ENCODE results near the gene LGALS7.
"Not testable (repeated sequence)": the region's sequence is repeated elsewhere in the genome, so short reads cannot be mapped to it uniquely, and the experiment has no call there.

LGALS7 gene

GRCh38 chr19:38759590-38760003, 13.7 kb downstream of the LGALS7 start:
- TF ChIP-seq, protein P1, sequence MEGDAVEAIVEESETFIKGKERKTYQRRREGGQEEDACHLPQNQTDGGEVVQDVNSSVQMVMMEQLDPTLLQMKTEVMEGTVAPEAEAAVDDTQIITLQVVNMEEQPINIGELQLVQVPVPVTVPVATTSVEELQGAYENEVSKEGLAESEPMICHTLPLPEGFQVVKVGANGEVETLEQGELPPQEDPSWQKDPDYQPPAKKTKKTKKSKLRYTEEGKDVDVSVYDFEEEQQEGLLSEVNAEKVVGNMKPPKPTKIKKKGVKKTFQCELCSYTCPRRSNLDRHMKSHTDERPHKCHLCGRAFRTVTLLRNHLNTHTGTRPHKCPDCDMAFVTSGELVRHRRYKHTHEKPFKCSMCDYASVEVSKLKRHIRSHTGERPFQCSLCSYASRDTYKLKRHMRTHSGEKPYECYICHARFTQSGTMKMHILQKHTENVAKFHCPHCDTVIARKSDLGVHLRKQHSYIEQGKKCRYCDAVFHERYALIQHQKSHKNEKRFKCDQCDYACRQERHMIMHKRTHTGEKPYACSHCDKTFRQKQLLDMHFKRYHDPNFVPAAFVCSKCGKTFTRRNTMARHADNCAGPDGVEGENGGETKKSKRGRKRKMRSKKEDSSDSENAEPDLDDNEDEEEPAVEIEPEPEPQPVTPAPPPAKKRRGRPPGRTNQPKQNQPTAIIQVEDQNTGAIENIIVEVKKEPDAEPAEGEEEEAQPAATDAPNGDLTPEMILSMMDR (IDR thresholded peaks at IDR 0.05; ENCODE audit: control insufficient read depth, extremely low read depth, insufficient read depth), result no peak

GRCh38 chr19:38754196-38754595, 19.1 kb downstream of the LGALS7 start:
- not testable (repeated sequence) for H3K4me3 ChIP-seq (ENCODE audit: low read depth, low read length); DNase-seq (ENCODE audit: low read depth)

More at GRCh38 chr19:38759590-38760003, 13.7 kb downstream of the LGALS7 start:
- DNase-seq (ENCODE audit: low read depth), result no peak
- no peak overlapping the region for H3K4me3 ChIP-seq (ENCODE audit: low read depth, low read length)

DNA sequence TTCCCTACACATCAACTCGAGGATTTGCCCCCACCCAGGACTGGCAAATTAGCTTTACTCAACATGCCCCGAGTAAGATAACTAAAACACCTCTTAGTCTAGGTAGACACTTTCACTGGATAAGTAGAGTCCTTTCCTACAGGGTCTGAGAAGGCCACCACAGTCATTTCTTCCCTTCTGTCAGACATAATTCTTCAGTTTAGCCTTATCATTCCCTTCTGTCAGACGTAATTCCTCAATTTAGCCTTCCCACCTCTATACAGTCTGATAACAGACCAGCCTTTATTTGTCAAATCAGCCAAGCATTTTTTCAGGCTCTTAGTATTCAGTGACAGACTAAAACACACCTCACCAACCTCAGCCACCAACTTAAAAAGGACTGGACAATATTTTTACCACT, 19.5 kb downstream of the LGALS7 start:
- not testable (repeated sequence) for H3K4me3 ChIP-seq (ENCODE audit: low read depth, low read length); DNase-seq (ENCODE audit: low read depth)

GRCh38 chr19:38745316-38745715, 28.0 kb downstream of the LGALS7 start:
- no peak for DNase-seq (ENCODE audit: low read depth)
- no peak overlapping the region for H3K4me3 ChIP-seq (ENCODE audit: low read depth, low read length)

DNA sequence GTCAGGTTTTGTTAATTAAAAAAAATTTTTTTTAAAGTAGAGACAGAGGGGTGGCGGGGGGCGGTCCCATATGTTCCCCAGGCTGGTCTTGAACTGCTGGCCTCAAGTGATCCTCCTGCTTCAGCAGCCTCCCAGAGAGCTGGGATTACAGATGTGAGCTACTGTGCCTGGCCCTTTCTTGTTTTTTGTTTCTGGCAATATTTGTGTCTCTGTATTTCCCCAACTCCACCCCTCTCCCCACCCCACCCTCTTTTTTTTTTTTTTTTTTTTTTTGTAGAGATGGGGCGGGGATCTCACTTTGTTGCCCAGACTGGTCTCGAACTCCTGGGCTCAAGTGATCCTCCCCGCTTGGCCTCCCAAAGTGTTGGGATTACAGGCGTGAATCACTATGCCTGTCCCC, 28.4 kb downstream of the LGALS7 start:
- H3K4me3 ChIP-seq (ENCODE audit: low read depth, low read length), result no peak overlapping the region
- DNase-seq (ENCODE audit: low read depth), result no peak
- TF ChIP-seq, protein P1 (IDR thresholded peaks at IDR 0.05; ENCODE audit: control insufficient read depth, extremely low read depth, insufficient read depth), result no peak

More at GRCh38 chr19:38745316-38745715, 28.0 kb downstream of the LGALS7 start:
- TF ChIP-seq, protein P1 (IDR thresholded peaks at IDR 0.05; ENCODE audit: control insufficient read depth, extremely low read depth, insufficient read depth), result no peak

GRCh38 chr19:38744298-38744681, 29.0 kb downstream of the LGALS7 start, which contains the start of gene CAPN12:
Gene CAPN12, minus strand, starts transcription at chr19:38744474. Its CDS starts 309 bp downstream, at chr19:38744165.
- no peak for DNase-seq (ENCODE audit: low read depth)

DNA sequence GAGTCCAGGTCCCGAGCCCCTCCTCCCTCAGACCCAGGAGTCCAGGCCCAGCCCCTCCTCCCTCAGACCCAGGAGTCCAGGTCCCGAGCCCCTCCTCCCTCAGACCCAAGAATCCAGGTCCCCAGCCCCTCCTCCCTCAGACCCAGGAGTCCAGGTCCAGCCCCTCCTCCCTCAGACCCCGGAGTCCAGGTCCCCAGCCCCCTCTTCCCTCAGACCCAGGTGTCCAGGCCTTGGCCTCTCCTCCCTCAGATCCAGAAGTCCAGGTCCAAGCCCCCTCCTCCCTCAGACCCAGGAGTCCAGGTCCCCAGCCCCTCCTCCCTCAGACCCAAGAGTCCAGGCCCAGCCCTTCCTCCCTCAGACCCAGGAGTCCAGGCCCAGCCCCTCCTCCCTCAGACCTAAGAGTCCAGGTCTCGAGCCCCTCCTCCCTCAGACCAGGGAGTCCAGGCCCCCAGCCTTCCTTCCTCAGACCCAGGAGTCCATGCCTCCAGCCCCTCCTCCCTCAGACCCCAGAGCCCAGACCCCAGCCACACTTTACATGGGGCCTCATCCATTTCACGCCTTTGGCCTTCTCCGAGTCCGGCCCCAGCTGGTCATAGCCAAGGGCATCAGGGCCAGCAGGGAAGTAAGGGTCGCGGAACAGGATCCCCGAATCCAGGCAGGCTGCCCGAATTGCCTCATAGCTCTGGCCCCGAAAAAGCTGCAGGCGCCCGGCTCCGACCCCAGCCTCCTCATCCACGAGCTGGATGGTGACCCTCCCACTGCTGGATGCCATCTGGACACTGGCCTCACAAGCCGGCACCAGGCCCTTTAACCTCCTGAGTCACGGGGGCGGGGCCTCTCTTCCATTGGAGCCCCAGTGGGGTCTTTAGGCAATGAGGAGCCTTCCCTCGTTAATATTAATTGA, 29.7 kb downstream of the LGALS7 start:
- H3K4me3 ChIP-seq (ENCODE audit: low read depth, low read length), result no peak overlapping the region
- TF ChIP-seq, protein P1 (IDR thresholded peaks at IDR 0.05; ENCODE audit: control insufficient read depth, extremely low read depth, insufficient read depth), result no peak
- DNase-seq (ENCODE audit: low read depth), result no peak

More at GRCh38 chr19:38744298-38744681, 29.0 kb downstream of the LGALS7 start, which contains the start of gene CAPN12:
- TF ChIP-seq, protein P1 (IDR thresholded peaks at IDR 0.05; ENCODE audit: control insufficient read depth, extremely low read depth, insufficient read depth), result no peak
- no peak within 1 kb of the TSS for H3K4me3 ChIP-seq (ENCODE audit: low read depth, low read length)

DNA sequence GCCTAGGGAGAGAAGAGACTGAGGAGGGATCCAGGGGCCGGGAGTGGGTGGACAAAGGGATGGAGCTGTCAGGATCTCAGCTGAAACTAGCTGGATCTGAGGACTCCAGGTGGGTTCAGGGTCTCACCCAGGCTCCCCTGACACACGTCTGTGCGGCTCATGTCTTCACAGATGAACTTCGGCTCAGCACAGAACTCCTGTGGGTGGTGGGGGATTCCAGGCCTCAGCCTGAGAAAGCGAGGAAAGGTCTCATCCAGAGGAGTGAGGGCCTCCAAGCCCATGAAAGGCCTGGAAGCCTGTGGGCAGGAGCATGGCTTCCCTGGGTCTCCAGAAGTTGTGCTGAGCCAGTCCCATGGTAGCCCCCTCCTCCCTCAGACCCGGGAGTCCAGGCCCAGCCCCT, 30.4 kb downstream of the LGALS7 start:
- DNase-seq (ENCODE audit: low read depth), result no peak
- TF ChIP-seq, protein P1 (IDR thresholded peaks at IDR 0.05; ENCODE audit: control insufficient read depth, extremely low read depth, insufficient read depth), result no peak

More for the DNA sequence above, 30.4 kb downstream of the LGALS7 start:
- no peak overlapping the region for H3K4me3 ChIP-seq (ENCODE audit: low read depth, low read length)
